Ovary (tissue), 9 donors: ENCODE results near the gene ETV6. TPM values are rescaled to one million over a fixed set of nuclear protein-coding genes. Genes with fewer than 3 reads are reported as not detected.
"Not testable (repeated sequence)": the region's sequence is repeated elsewhere in the genome, so short reads cannot be mapped to it uniquely, and the experiment has no call there.

Experiments
- DNase-seq, 5 donors: peaks; one replicate each; pipeline ENCODE4 v3.0.0-alpha.2; 2019 to 2020
- H3K27ac ChIP-seq, 2 donors: fragments of 200-600 bp; one replicate each; pipeline versions ENCODE4 v1.5.1 to v1.8.0; 2019 to 2022
- H3K27me3 ChIP-seq: fragments of 200-600 bp; one replicate; pipeline ENCODE4 v1.8.0; 2022
- H3K36me3 ChIP-seq: fragments of 200-600 bp; sonication (generic); one replicate; pipeline ENCODE4 v1.5.1; 2019
- H3K4me1 ChIP-seq: one replicate; pipeline ENCODE4 v1.8.1; 2013; ENCODE audit warnings: mild to moderate bottlenecking, moderate library complexity; ENCODE audit not compliant: insufficient read depth
- H3K4me3 ChIP-seq: fragments of 200-600 bp; sonication (generic); one replicate; pipeline ENCODE4 v1.5.1; 2017
- H3K9me3 ChIP-seq, 2 donors: fragments of 200-600 bp in 1 of 2; sonication (generic) in 1 of 2; one replicate each; pipeline versions ENCODE4 v1.5.1 to v1.8.1; 2013 to 2019; ENCODE audit warnings: mild to moderate bottlenecking in 1 of 2, moderate library complexity in 1 of 2
- CTCF ChIP-seq, 3 donors: fragments of 450-650 bp in 2 of 3; fragments of 200-600 bp in 1 of 3; IDR thresholded peaks; one replicate each; pipeline versions ENCODE4 v1.5.1 to v1.8.0; 2016 to 2022; ENCODE audit warnings: antibody characterized with exemption in 3 of 3, mild to moderate bottlenecking in 1 of 3
- EP300 ChIP-seq: sonication (generic); formaldehyde crosslinking; IDR thresholded peaks from one replicate; pipeline ENCODE4 v1.6.1; 2017; ENCODE audit warnings: antibody characterized with exemption
- POLR2A ChIP-seq: fragments of 450-650 bp; IDR thresholded peaks from one replicate; pipeline ENCODE4 v1.6.1; 2017; ENCODE audit warnings: antibody characterized with exemption, mild to moderate bottlenecking, moderate library complexity
- WGBS, 3 donors: extraction: QIAGEN DNeasy Blood & Tissue Kit in 1 of 3; methylation state at CpG; one replicate each; pipeline versions ENCODE4 v1.1.5 to v1.1.7; 2013 to 2017; 5-methylcytosine and 5-hydroxymethylcytosine counted together
- intact Hi-C, 4 donors: fragments of 100-400 bp; cut with DNase I; formaldehyde crosslinking; loops; one replicate each; pipeline versions ENCODE4 v1.11.0 to v1.15.1; 2022 to 2023
- polyA plus RNA-seq, 2 donors: library from polyadenylated mRNA; stranded (reverse); fragments of 200-250 nt in 1 of 2; fragments of 350-450 nt in 1 of 2; fragmentation: Illumina TruSeq in 1 of 2; extraction: RNeasy Lipid Tissue Mini Kit (QIAGEN cat#74804) in 1 of 2; gene quantifications; one replicate each; pipeline ENCODE4 v1.2.3, GENCODE V29; 2013 to 2014
- total RNA-seq, 7 donors: library from RNA; depleted of rRNA in 2 of 7; stranded (reverse); fragments of >200 nt in 2 of 7; fragmentation: NEBNext Ultra II Directional in 3 of 7; extraction: Animal tissue kit (Norgen Biotek cat#: 25700) in 3 of 7; gene quantifications; one replicate each; pipeline versions ENCODE4 v1.1.0 to v1.2.4, GENCODE V29; 2016 to 2023
- donor health status: DM: no; HTN: no; CAD: no; lungs with moderate emphysema.
- donor health status: DM: no; HTN: no; CAD: no.
- donor health status: Bipolar disorder and iron deficiency.
- donor health status: DM: yes; HTN: yes; CAD: no.
- donor health status: DM: no; HTN: no; CAD: no.
- donor health status: DM: yes; HTN: yes; CAD: no.

The ETV6 gene
- total and polyA plus RNA-seq, 9 donors: 4.4 to 34.6 (median 18.3) TPM

GRCh38 chr12:11681207-11681606 lies 31.7 kb downstream of the ETV6 start:
- WGBS, 3 donors: 58 to 92% (median 63%) methylated on average over 2 of the region's 2 CpGs
- no peaks in the 10 kb centered on the region for H3K36me3 ChIP-seq
- intact Hi-C loops: no loop called here
- H3K27ac ChIP-seq: no peak overlapping the region
- DNase-seq: no peak
- TF ChIP-seq CTCF (IDR thresholded peaks at IDR 0.05) (no peak), EP300 (no peak), POLR2A (no peak)
- peaks cover 3% of the 10 kb centered on the region for H3K4me1 ChIP-seq
- H3K4me3 ChIP-seq: no peak overlapping the region
- H3K27me3 ChIP-seq: no peaks in the 10 kb centered on the region
- no peaks in the 10 kb centered on the region for H3K9me3 ChIP-seq

GRCh38 chr12:11681695-11682094 lies 32.2 kb downstream of the ETV6 start:
- WGBS, 3 donors: 95% methylated on average over 3 of the region's 3 CpGs
- H3K27ac ChIP-seq, H3K36me3 ChIP-seq, H3K4me1 ChIP-seq, H3K9me3 ChIP-seq, intact Hi-C loops, H3K27me3 ChIP-seq, H3K4me3 ChIP-seq, DNase-seq: not testable (repeated sequence)

GRCh38 chr12:11684393-11684792 lies 34.9 kb downstream of the ETV6 start:
- H3K9me3 ChIP-seq: no peaks in the 10 kb centered on the region
- H3K36me3 ChIP-seq: no peaks in the 10 kb centered on the region
- H3K4me3 ChIP-seq: no peak overlapping the region
- no peak for DNase-seq
- 63 to 68% (median 63%) methylated on average over 3 of the region's 3 CpGs for WGBS, 3 donors
- no peaks in the 10 kb centered on the region for H3K27me3 ChIP-seq
- TF ChIP-seq CTCF (IDR thresholded peaks at IDR 0.05): no peak
- TF ChIP-seq POLR2A: no peak
- TF ChIP-seq EP300: no peak
- H3K4me1 ChIP-seq: peaks cover 3% of the 10 kb centered on the region
- no peak overlapping the region for H3K27ac ChIP-seq
- intact Hi-C loops: no loop called here

GRCh38 chr12:11684811-11685210 lies 35.3 kb downstream of the ETV6 start:
- Histone ChIP-seq H3K4me1 (peaks cover 3% of the 10 kb centered on the region), H3K27me3 (no peaks in the 10 kb centered on the region), H3K36me3 (no peaks in the 10 kb centered on the region), H3K27ac (no peak overlapping the region), H3K4me3 (no peak overlapping the region), H3K9me3 (no peaks in the 10 kb centered on the region)
- WGBS, 3 donors: 95 to 96% (median 96%) methylated on average over 7 of the region's 7 CpGs
- TF ChIP-seq POLR2A: no peak
- no peak for TF ChIP-seq CTCF (IDR thresholded peaks at IDR 0.05)
- TF ChIP-seq EP300: no peak
- intact Hi-C loops: no loop called here
- DNase-seq: no peak

- Histone ChIP-seq H3K4me3 (no peak overlapping the region), H3K36me3 (no peaks in the 10 kb centered on the region), H3K4me1 (peaks cover 3% of the 10 kb centered on the region), H3K9me3 (no peaks in the 10 kb centered on the region), H3K27me3 (no peaks in the 10 kb centered on the region), H3K27ac (no peak overlapping the region)
- WGBS, 3 donors: 64 to 75% (median 72%) methylated on average over 3 of the region's 3 CpGs
- DNase-seq: no peak
- intact Hi-C loops: no loop called here
- no peak for TF ChIP-seq EP300
- no peak for TF ChIP-seq CTCF (IDR thresholded peaks at IDR 0.05)
- TF ChIP-seq POLR2A: no peak
Observed at GRCh38 chr12:11685316-11685715, 35.8 kb downstream of the ETV6 start.
